Peyer's patch (tissue), 4 donors: ENCODE results near the gene ZNF396.

ENCODE experiments used
- POLR2A ChIP-seq, 2 donors: fragments of 450-650 bp; IDR thresholded peaks; one replicate each; pipeline ENCODE4 v1.5.1; 2017; ENCODE audit warnings: antibody characterized with exemption in 2 of 2, mild to moderate bottlenecking in 2 of 2, moderate library complexity in 2 of 2
- TF ChIP-seq, protein P1 (sequence below), 6 experiments: fragments of 450-650 bp in 4 of 6; fragments of 200-600 bp in 2 of 6; sonication (generic) in 1 of 6; IDR thresholded peaks; one replicate each; pipeline ENCODE4 v1.5.1; 2017 to 2019; ENCODE audit warnings: antibody characterized with exemption in 6 of 6, mild to moderate bottlenecking in 3 of 6, moderate library complexity in 1 of 6

DNA sequence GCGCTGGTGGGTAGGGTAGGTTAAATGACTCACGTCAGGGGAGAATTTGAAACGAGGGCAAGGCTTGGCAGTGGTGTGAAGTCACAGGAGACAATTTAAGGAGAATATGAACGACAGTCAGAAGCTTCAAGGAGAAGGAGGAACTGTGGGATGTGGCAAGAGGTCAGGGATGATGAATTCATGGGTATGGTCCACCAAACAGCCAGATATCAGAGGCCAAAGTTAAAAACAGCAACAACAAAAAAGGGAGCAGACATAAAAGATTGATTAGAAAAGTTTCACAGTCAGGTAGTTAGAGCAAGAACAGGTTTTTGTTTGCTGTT, 1.4 kb upstream of the ZNF396 start:
- TF ChIP-seq, protein P1, sequence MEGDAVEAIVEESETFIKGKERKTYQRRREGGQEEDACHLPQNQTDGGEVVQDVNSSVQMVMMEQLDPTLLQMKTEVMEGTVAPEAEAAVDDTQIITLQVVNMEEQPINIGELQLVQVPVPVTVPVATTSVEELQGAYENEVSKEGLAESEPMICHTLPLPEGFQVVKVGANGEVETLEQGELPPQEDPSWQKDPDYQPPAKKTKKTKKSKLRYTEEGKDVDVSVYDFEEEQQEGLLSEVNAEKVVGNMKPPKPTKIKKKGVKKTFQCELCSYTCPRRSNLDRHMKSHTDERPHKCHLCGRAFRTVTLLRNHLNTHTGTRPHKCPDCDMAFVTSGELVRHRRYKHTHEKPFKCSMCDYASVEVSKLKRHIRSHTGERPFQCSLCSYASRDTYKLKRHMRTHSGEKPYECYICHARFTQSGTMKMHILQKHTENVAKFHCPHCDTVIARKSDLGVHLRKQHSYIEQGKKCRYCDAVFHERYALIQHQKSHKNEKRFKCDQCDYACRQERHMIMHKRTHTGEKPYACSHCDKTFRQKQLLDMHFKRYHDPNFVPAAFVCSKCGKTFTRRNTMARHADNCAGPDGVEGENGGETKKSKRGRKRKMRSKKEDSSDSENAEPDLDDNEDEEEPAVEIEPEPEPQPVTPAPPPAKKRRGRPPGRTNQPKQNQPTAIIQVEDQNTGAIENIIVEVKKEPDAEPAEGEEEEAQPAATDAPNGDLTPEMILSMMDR (IDR thresholded peaks at IDR 0.05) = no peak
- no peak for TF ChIP-seq POLR2A (IDR thresholded peaks at IDR 0.05)
